Kidney tubule cell (primary cell): Measurements from ENCODE around the gene CRTC1.
A peak's percentile ranks its signal among the peaks of the same experiment; 100 is the strongest.

ENCODE experiments used
- DNase-seq: peaks from one replicate; pipeline ENCODE4 v3.0.0-alpha.2; 2018; ENCODE audit warnings: low spot score

CRTC1 gene

GRCh38 chr19:18653853-18654252 lies 29.6 kb upstream of the CRTC1 start:
- DNase-seq = no peak

- no peak for DNase-seq
These were observed 29.0 kb upstream of the CRTC1 start for GRCh38 chr19:18654469-18654868.

- DNase-seq = no peak
These were observed 28.2 kb upstream of the CRTC1 start for GRCh38 chr19:18655173-18655844.

DNA sequence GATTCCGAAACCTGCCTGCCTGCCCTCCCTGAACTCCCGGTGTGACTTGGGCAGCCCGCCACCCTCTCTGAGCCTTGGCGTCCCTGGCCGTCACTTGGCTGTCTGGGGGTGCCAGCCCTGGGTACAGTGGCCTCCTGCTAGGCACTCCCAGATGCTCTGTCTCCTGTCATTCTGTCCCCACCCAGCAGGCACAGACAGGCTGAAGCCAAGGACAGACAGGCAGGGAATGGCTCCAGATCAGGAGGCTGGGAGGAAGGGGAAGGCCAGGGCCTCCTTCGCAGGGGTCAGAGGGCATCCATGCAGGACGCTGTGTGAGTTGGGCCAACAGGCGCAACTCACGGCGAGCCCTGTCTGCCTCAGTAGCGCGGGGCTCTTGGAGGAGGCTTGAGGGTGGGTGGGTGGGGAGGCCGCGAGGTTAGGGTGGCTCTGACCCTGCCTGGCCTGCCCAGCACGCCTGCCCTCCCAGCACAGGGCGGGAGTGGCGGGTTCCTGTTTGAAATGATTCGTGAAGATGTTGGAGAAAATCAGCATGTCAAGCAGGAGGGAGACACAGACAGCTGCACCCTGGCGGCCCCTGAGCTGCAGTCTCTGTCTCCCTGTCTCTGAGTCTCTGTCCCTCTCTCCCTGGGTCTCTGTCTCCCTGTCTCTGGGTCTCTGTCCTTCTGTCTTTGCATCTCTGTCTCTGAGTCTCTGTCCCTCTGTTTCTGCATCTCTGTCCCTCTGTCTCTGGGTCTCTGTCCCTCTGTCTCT lies 27.0 kb upstream of the CRTC1 start:
- DNase-seq = no peak

- DNase-seq = no peak
These were observed 25.7 kb upstream of the CRTC1 start for GRCh38 chr19:18657590-18658365.

- DNase-seq = no peak
These were observed 25.1 kb upstream of the CRTC1 start for GRCh38 chr19:18658366-18658855.

- DNase-seq = no peak
These were observed 24.0 kb upstream of the CRTC1 start for GRCh38 chr19:18659281-18660050.

DNA sequence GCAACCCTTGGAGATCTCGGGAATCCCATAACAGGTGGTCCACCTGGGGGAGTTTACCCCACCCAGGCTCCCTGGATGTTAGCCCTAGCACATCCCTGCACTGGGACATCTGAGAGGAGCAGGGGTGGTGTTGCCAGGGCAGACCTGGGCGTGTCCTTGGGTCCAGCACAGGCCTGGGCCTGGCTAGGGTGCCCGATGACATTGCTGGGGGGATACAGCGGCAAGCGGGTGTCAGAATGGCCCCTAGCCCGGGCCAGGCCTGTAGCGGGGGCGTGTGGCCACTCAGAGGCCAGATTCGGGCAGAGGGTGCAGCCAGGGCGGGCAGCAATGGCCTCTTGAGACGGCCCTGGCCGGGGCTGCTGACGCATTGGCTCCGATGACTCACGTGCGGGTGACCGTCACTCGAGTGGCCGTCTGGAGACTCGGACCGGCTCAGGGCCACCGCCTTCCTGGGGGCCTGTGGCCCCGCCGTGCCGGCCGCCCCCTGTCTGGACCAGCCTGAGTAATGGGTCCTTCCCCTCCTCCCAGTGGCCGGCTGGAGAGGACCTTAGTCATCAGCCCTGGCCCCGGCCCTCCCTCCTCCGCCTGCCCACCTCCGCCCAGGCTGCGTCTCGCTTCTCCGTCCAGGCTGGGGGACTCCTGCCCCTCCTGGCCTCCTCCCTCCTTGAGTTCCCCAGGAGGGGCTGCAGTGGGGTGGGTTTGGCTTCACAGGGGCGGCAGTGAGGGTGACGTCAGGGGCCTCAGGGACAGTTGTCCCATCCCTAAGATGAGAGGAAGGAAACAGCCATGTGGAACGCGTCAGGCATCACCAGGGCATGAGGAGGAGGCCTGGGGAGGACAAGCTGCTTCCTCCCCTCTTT lies 23.2 kb upstream of the CRTC1 start:
- DNase-seq = peak; percentile 28

DNA sequence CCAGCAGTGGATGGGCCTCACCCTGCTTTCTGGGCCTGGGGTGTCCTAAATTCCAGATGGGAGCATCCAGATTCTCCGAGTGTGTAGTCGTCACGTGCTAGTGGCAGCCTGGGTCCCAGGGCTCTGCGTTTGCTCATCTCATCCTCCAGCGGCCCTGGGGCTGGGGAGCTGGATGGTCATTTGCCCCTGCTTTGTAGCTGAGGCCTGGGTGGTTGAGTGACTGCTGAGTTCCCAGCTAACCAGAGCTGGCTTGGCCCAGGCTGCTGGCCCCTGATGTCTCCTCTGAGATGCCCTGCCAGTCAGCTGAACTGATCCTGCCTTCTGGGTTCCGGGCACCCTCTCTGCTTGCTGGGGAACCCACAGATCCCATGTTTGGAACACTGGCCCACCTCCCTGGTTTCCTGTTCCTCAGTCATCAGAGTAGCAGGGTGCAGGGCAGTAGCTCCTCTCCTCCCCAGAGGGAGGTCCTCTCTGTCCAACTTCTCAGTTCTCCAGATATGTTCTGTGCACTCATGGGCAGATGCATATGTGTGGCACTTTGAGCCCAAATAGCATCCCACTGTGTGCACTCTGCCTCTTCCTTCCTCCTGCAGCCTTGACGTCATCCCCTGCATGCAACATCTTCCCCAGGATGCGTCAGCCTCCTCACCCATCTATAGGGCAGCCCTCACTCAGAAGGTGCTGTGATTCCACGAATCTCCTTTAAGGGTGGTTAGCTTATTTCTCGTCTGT lies 22.4 kb upstream of the CRTC1 start:
- DNase-seq = no peak

- DNase-seq = no peak
These were observed 20.3 kb upstream of the CRTC1 start for GRCh38 chr19:18662972-18663732.

GRCh38 chr19:18663940-18664530 lies 19.4 kb upstream of the CRTC1 start:
- DNase-seq = no peak

GRCh38 chr19:18665771-18666202 lies 17.7 kb upstream of the CRTC1 start:
- no peak for DNase-seq

DNA sequence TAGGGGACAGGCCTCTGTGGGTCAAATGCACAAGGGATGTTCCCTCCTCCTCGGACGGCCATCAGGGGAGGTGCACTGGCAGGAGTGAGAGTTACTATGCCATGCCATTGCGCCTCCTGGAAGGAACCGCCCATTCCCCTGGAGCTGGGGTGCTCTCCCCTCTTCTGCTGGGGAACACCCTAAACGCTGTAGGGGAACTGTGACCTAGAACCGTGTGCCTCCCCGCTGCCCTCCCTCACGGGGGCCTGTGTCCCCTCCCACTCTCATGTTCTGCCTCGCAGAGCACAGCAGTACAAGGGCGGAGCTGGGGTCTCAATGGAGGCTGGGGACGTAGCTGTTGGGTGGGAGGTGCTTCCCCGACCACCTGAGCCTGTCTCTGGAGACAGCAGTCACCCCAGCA lies 17.2 kb upstream of the CRTC1 start:
- DNase-seq = no peak

DNA sequence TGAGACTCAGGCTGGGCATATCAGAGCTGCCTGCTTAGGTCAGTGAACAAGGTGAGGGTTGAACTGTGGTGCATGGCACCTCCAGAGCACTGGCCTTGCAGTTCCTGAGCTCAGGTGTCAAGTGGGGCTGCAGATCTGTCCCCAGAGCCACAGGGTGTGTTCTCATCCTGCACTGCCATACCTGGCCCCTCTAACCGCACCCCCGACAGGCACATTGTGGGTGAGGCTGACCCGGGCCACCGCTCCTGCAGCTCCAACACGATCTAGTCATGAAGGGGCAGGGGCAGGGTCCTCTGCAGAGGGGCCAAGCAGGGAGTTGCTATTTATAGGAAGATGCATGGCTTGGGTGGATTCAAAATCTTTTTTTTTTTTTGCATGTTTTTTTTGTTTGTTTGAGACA lies 16.7 kb upstream of the CRTC1 start:
- no peak for DNase-seq

DNA sequence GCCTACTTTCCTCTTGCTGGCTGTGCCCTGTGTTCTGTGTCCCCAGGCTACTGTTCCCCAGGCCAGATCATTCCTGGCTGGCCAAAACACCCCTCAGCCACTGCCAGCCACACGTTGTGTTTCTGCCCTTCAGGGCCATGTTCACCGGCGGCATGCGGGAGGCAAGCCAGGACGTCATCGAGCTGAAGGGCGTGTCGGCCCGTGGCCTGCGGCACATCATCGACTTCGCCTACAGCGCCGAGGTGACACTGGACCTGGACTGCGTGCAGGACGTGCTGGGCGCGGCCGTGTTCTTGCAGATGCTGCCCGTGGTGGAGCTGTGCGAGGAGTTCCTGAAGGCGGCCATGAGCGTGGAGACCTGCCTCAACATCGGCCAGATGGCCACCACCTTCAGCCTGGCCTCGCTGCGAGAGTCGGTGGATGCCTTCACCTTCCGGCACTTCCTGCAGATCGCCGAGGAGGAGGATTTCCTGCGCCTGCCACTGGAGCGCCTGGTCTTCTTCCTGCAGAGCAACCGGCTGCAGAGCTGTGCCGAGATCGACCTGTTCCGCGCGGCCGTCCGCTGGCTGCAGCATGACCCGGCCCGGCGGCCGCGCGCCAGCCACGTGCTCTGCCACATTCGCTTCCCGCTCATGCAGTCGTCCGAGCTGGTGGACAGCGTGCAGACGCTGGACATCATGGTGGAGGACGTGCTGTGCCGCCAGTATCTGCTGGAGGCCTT lies 15.8 kb upstream of the CRTC1 start:
- DNase-seq = no peak

DNA sequence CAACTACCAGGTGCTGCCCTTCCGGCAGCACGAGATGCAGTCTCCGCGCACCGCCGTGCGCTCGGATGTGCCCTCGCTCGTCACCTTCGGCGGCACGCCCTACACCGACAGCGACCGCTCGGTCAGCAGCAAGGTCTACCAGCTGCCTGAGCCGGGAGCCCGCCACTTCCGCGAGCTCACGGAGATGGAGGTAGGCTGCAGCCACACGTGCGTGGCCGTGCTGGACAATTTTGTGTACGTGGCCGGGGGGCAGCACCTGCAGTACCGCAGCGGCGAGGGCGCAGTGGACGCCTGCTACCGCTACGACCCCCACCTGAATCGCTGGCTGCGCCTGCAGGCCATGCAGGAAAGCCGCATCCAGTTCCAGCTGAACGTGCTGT lies 15.2 kb upstream of the CRTC1 start:
- DNase-seq = no peak

- DNase-seq = no peak
These were observed 14.5 kb upstream of the CRTC1 start for GRCh38 chr19:18668744-18669523.

GRCh38 chr19:18669524-18669817 lies 14.0 kb upstream of the CRTC1 start:
- DNase-seq = no peak
